HepG2 (cell line): ENCODE measurements around the gene RGS14. TPM values are rescaled to one million over a fixed set of nuclear protein-coding genes. Genes with fewer than 3 reads are reported as not detected.

ENCODE experiments used
- CAMTA2 ChIP-seq: sonication (generic); formaldehyde crosslinking; IDR thresholded peaks from 2 replicates; pipeline ENCODE4 v1.4.0; 2020; ENCODE audit warnings: mild to moderate bottlenecking, missing genetic modification reagents, borderline replicate concordance
- CBFB ChIP-seq: sonication (generic); formaldehyde crosslinking; IDR thresholded peaks from 2 replicates; pipeline ENCODE4 v1.4.0; 2020; ENCODE audit warnings: missing genetic modification reagents
- CREB1 ChIP-seq, 2 experiments: fragments of 450-650 bp in 1 of 2; IDR thresholded peaks; 2 replicates each; pipeline ENCODE4 v1.6.1; 2016 to 2017; ENCODE audit warnings: control low read depth in 1 of 2, mild to moderate bottlenecking in 1 of 2, missing compliant biosample characterization in 1 of 2, missing genetic modification characterization in 1 of 2
- GABPB1 ChIP-seq: IDR thresholded peaks from 2 replicates; pipeline ENCODE4 v1.6.1; 2016; ENCODE audit warnings: mild to moderate bottlenecking, missing genetic modification reagents, moderate library complexity, missing compliant biosample characterization
- NCOA1 ChIP-seq: sonication (generic); formaldehyde crosslinking; IDR thresholded peaks from 2 replicates; pipeline ENCODE4 v1.9.0; 2021; ENCODE audit warnings: missing genetic modification reagents
- NFE2L2 ChIP-seq: fragments of 150-350 bp; IDR thresholded peaks from 2 replicates; pipeline ENCODE4 v1.6.1; 2014; ENCODE audit warnings: low read length
- POLR2G ChIP-seq: fragments of 200-400 bp; formaldehyde crosslinking; IDR thresholded peaks from 2 replicates; pipeline ENCODE4 v1.6.1; 2018; ENCODE audit warnings: mild to moderate bottlenecking, low read depth, low read length, moderate library complexity
- RFX5 ChIP-seq: IDR thresholded peaks from 2 replicates; pipeline ENCODE4 v1.6.1; 2011; ENCODE audit warnings: low read depth, low read length, improper control_type of control experiment
- SRSF4 ChIP-seq: fragments of 200-400 bp; formaldehyde crosslinking; IDR thresholded peaks from one replicate; pipeline ENCODE4 v1.6.1; 2018; ENCODE audit warnings: mild to moderate bottlenecking, low read depth, low read length, moderate library complexity; ENCODE audit not compliant: poor library complexity, severe bottlenecking
- TBX3 ChIP-seq: fragments of 450-650 bp; IDR thresholded peaks from 2 replicates; pipeline ENCODE4 v1.6.1; 2017; ENCODE audit warnings: antibody characterized with exemption, mild to moderate bottlenecking, inconsistent platforms, borderline replicate concordance
- ZNF124 ChIP-seq: sonication (generic); formaldehyde crosslinking; IDR thresholded peaks from 2 replicates; pipeline ENCODE4 v1.4.0; 2020; ENCODE audit warnings: missing genetic modification reagents
- ZNF256 ChIP-seq: sonication (generic); formaldehyde crosslinking; conservative IDR thresholded peaks from 2 replicates; pipeline ENCODE4 v1.4.0; 2020; ENCODE audit warnings: missing genetic modification reagents
- ZNF768 ChIP-seq: sonication (generic); formaldehyde crosslinking; IDR thresholded peaks from 2 replicates; pipeline ENCODE4 v1.4.0; 2020; ENCODE audit warnings: missing genetic modification reagents
- ZNF776 ChIP-seq: sonication (generic); formaldehyde crosslinking; IDR thresholded peaks from 2 replicates; pipeline ENCODE4 v1.4.0; 2020; ENCODE audit warnings: mild to moderate bottlenecking, missing genetic modification reagents
- polyA plus RNA-seq, 8 experiments: library from polyadenylated mRNA; depleted of rRNA in 3 of 8; stranded (reverse) in 7 of 8; unstranded in 1 of 8; fragments of >200 nt; fragmentation: Illumina TruSeq in 4 of 8; extraction: Trizol in 4 of 8; gene quantifications; 2 replicates each; pipeline versions ENCODE4 v1.2.1 to v1.2.3, GENCODE V29; 2011 to 2016; ENCODE audit warnings: low read depth in 4 of 8, missing spikeins in 1 of 8, mixed read lengths in 1 of 8; ENCODE audit not compliant: insufficient read depth in 1 of 8
- total RNA-seq, 5 experiments: library from RNA; depleted of rRNA; stranded (reverse); fragments of >200 nt; fragmentation: Illumina TruSeq; extraction: Trizol; gene quantifications; 2 replicates each; pipeline ENCODE4 v1.2.3, GENCODE V29; 2016; ENCODE audit warnings: low read depth in 1 of 5
- TF ChIP-seq, protein P1 (sequence below): sonication (generic); formaldehyde crosslinking; IDR thresholded peaks from 2 replicates; pipeline ENCODE4 v1.5.0; 2020; ENCODE audit warnings: mild to moderate bottlenecking, missing genetic modification reagents
- TF ChIP-seq, protein P2 (sequence below): sonication (generic); formaldehyde crosslinking; IDR thresholded peaks from 2 replicates; pipeline ENCODE4 v1.8.0; 2022; ENCODE audit warnings: missing genetic modification reagents, mild to moderate bottlenecking, moderate library complexity, borderline replicate concordance
- TF ChIP-seq, protein P3 (sequence below): fragments of 450-650 bp; IDR thresholded peaks from 2 replicates; pipeline ENCODE4 v1.6.1; 2017
- TF ChIP-seq, protein P4 (sequence below): sonication (generic); formaldehyde crosslinking; IDR thresholded peaks from 2 replicates; pipeline ENCODE4 v1.5.0; 2020; ENCODE audit warnings: mild to moderate bottlenecking, missing genetic modification reagents
- TF ChIP-seq, protein P5 (sequence below): sonication (generic); formaldehyde crosslinking; IDR thresholded peaks from 2 replicates; pipeline ENCODE4 v1.5.0; 2020; ENCODE audit warnings: mild to moderate bottlenecking, missing genetic modification reagents, moderate library complexity
- TF ChIP-seq, protein P6 (sequence below): sonication (generic); formaldehyde crosslinking; IDR thresholded peaks from 2 replicates; pipeline ENCODE4 v1.9.0; 2021; ENCODE audit warnings: missing genetic modification reagents, borderline replicate concordance

RGS14 gene
- total and polyA plus RNA-seq, 2 of the 13 experiments (the other 11 are each of a cell fraction or from before 2014, with no cell fraction given), result 11.1 to 17.2 TPM

DNA sequence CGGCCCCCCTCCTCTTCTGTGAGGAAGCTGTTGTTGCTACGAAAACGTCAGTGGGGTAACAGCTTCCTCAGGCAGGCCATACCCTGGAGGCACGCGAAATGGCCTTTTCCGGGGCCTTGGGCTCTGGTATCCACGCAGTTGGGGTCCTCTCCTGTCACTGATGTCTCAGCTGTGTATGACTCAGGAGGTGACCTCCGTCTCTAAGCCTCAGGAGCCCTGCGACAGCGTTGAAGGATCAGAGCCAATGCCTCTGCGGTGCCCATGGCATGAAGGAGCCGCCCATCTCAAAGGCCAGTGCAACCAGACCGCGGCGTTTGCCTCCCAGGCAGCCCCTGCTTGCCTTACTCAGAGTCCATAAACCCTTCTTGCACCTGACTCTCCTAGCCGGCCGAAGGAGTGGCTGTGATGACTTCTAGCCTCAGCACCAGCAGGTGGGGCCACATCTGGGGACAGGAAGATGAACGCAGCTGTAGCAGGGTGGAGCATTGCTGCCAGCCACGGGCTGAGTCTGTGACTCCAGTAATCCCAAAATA, 45.0 kb upstream of the RGS14 start (continued):
- no peak for TF ChIP-seq ZNF256 (CRISPR knock-in tag)
- TF ChIP-seq, protein P1, sequence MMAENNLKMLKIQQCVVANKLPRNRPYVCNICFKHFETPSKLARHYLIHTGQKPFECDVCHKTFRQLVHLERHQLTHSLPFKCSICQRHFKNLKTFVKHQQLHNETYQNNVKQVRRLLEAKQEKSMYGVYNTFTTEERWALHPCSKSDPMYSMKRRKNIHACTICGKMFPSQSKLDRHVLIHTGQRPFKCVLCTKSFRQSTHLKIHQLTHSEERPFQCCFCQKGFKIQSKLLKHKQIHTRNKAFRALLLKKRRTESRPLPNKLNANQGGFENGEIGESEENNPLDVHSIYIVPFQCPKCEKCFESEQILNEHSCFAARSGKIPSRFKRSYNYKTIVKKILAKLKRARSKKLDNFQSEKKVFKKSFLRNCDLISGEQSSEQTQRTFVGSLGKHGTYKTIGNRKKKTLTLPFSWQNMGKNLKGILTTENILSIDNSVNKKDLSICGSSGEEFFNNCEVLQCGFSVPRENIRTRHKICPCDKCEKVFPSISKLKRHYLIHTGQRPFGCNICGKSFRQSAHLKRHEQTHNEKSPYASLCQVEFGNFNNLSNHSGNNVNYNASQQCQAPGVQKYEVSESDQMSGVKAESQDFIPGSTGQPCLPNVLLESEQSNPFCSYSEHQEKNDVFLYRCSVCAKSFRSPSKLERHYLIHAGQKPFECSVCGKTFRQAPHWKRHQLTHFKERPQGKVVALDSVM, result no peak
- TF ChIP-seq, protein P2, sequence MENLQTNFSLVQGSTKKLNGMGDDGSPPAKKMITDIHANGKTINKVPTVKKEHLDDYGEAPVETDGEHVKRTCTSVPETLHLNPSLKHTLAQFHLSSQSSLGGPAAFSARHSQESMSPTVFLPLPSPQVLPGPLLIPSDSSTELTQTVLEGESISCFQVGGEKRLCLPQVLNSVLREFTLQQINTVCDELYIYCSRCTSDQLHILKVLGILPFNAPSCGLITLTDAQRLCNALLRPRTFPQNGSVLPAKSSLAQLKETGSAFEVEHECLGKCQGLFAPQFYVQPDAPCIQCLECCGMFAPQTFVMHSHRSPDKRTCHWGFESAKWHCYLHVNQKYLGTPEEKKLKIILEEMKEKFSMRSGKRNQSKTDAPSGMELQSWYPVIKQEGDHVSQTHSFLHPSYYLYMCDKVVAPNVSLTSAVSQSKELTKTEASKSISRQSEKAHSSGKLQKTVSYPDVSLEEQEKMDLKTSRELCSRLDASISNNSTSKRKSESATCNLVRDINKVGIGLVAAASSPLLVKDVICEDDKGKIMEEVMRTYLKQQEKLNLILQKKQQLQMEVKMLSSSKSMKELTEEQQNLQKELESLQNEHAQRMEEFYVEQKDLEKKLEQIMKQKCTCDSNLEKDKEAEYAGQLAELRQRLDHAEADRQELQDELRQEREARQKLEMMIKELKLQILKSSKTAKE, result no peak
- 0 out of 2 replicates have a peak, but pooled peaks have one; percentile 8 for TF ChIP-seq NCOA1
- TF ChIP-seq, protein P3, sequence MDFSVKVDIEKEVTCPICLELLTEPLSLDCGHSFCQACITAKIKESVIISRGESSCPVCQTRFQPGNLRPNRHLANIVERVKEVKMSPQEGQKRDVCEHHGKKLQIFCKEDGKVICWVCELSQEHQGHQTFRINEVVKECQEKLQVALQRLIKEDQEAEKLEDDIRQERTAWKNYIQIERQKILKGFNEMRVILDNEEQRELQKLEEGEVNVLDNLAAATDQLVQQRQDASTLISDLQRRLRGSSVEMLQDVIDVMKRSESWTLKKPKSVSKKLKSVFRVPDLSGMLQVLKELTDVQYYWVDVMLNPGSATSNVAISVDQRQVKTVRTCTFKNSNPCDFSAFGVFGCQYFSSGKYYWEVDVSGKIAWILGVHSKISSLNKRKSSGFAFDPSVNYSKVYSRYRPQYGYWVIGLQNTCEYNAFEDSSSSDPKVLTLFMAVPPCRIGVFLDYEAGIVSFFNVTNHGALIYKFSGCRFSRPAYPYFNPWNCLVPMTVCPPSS, result no peak
- TF ChIP-seq SRSF4, result no peak
- no peak for TF ChIP-seq CBFB (CRISPR knock-in tag)
- TF ChIP-seq, protein P4, sequence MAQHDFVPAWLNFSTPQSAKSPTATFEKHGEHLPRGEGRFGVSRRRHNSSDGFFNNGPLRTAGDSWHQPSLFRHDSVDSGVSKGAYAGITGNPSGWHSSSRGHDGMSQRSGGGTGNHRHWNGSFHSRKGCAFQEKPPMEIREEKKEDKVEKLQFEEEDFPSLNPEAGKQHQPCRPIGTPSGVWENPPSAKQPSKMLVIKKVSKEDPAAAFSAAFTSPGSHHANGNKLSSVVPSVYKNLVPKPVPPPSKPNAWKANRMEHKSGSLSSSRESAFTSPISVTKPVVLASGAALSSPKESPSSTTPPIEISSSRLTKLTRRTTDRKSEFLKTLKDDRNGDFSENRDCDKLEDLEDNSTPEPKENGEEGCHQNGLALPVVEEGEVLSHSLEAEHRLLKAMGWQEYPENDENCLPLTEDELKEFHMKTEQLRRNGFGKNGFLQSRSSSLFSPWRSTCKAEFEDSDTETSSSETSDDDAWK (CRISPR knock-in tag), result no peak
- TF ChIP-seq GABPB1 (CRISPR knock-in tag), result no peak
- TF ChIP-seq RFX5, result 0 out of 2 replicates have a peak, but pooled peaks have one; percentile 4
- no peak for TF ChIP-seq ZNF124 (CRISPR knock-in tag)
- TF ChIP-seq CREB1 (IDR thresholded peaks at IDR 0.05), result no peak
- 0 out of 2 replicates have a peak, but pooled peaks have one; percentile 46 for TF ChIP-seq CREB1 (CRISPR knock-in tag; IDR thresholded peaks at IDR 0.05)
- no peak for TF ChIP-seq POLR2G
- TF ChIP-seq, protein P5, sequence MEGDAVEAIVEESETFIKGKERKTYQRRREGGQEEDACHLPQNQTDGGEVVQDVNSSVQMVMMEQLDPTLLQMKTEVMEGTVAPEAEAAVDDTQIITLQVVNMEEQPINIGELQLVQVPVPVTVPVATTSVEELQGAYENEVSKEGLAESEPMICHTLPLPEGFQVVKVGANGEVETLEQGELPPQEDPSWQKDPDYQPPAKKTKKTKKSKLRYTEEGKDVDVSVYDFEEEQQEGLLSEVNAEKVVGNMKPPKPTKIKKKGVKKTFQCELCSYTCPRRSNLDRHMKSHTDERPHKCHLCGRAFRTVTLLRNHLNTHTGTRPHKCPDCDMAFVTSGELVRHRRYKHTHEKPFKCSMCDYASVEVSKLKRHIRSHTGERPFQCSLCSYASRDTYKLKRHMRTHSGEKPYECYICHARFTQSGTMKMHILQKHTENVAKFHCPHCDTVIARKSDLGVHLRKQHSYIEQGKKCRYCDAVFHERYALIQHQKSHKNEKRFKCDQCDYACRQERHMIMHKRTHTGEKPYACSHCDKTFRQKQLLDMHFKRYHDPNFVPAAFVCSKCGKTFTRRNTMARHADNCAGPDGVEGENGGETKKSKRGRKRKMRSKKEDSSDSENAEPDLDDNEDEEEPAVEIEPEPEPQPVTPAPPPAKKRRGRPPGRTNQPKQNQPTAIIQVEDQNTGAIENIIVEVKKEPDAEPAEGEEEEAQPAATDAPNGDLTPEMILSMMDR (CRISPR knock-in tag), result peak; percentile 55
- no peak for TF ChIP-seq TBX3
- TF ChIP-seq ZNF776 (CRISPR knock-in tag), result no peak
- TF ChIP-seq, protein P6, sequence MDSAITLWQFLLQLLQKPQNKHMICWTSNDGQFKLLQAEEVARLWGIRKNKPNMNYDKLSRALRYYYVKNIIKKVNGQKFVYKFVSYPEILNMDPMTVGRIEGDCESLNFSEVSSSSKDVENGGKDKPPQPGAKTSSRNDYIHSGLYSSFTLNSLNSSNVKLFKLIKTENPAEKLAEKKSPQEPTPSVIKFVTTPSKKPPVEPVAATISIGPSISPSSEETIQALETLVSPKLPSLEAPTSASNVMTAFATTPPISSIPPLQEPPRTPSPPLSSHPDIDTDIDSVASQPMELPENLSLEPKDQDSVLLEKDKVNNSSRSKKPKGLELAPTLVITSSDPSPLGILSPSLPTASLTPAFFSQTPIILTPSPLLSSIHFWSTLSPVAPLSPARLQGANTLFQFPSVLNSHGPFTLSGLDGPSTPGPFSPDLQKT (CRISPR knock-in tag), result no peak
- TF ChIP-seq NFE2L2, result no peak
- no peak for TF ChIP-seq CAMTA2 (CRISPR knock-in tag)
- no peak for TF ChIP-seq ZNF768
